Sigmoid colon (tissue), 7 donors: Measurements from ENCODE around the gene CLDN7. TPM values are rescaled to one million over a fixed set of nuclear protein-coding genes. Genes with fewer than 3 reads are reported as not detected.

Experiments used
- DNase-seq: peaks from one replicate; pipeline ENCODE4 v3.0.0-alpha.2; 2019
- H3K27ac ChIP-seq, 4 donors: fragments of 200-600 bp; sonication (generic); one replicate each; pipeline ENCODE4 v1.5.1; 2016 to 2019; ENCODE audit warnings: mild to moderate bottlenecking in 1 of 4
- H3K27me3 ChIP-seq, 3 donors: fragments of 200-600 bp; sonication (generic); one replicate each; pipeline ENCODE4 v1.5.1; 2019; ENCODE audit warnings: mild to moderate bottlenecking in 1 of 3
- H3K36me3 ChIP-seq, 4 donors: fragments of 200-600 bp; sonication (generic); one replicate each; pipeline ENCODE4 v1.5.1; 2016 to 2019
- H3K4me1 ChIP-seq, 4 donors: fragments of 200-600 bp; sonication (generic); one replicate each; pipeline ENCODE4 v1.5.1; 2017 to 2019
- H3K4me3 ChIP-seq, 4 donors: fragments of 200-600 bp; sonication (generic); one replicate each; pipeline ENCODE4 v1.5.1; 2017 to 2019; ENCODE audit warnings: mild to moderate bottlenecking in 2 of 4, moderate library complexity in 1 of 4
- H3K9me3 ChIP-seq, 4 donors: fragments of 200-600 bp in 3 of 4; sonication (generic) in 3 of 4; one replicate each; pipeline versions ENCODE4 v1.5.1 to v1.6.1; 2013 to 2019
- EP300 ChIP-seq, 4 donors: sonication (generic); formaldehyde crosslinking; IDR thresholded peaks; one replicate each; pipeline ENCODE4 v1.6.1; 2017; ENCODE audit warnings: antibody characterized with exemption in 4 of 4
- POLR2A ChIP-seq, 2 donors: fragments of 450-650 bp; IDR thresholded peaks; one replicate each; pipeline ENCODE4 v1.6.1; 2016; ENCODE audit warnings: antibody characterized with exemption in 2 of 2, mild to moderate bottlenecking in 2 of 2, moderate library complexity in 2 of 2
- POLR2AphosphoS5 ChIP-seq, 4 donors: sonication (generic); formaldehyde crosslinking; IDR thresholded peaks; one replicate each; pipeline ENCODE4 v1.6.1; 2017; ENCODE audit warnings: antibody characterized with exemption in 4 of 4
- WGBS, 2 donors: extraction: QIAGEN DNeasy Blood & Tissue Kit; methylation state at CpG; one replicate each; pipeline ENCODE4 v1.1.7; 2013; 5-methylcytosine and 5-hydroxymethylcytosine counted together
- intact Hi-C: fragments of 100-400 bp; cut with DNase I; formaldehyde crosslinking; loops from one replicate; pipeline ENCODE4 v1.15.1; 2023
- polyA plus RNA-seq, 3 donors: library from polyadenylated mRNA; stranded (reverse); fragments of 200-250 nt; gene quantifications; one replicate each; pipeline ENCODE4 v1.2.3, GENCODE V29; 2013
- total RNA-seq, 4 donors: library from RNA; depleted of rRNA; stranded (reverse); fragments of >200 nt; gene quantifications; one replicate each; pipeline ENCODE4 v1.1.0, GENCODE V29; 2016
- TF ChIP-seq, protein P1 (sequence below), 4 experiments: fragments of 450-650 bp in 3 of 4; fragments of 200-600 bp in 1 of 4; IDR thresholded peaks; one replicate each; pipeline ENCODE4 v1.5.1; 2016 to 2019; ENCODE audit warnings: antibody characterized with exemption in 4 of 4, mild to moderate bottlenecking in 3 of 4, moderate library complexity in 2 of 4
- donor health status: healthy with polysubstance abuse.
- donor health status: Bipolar disorder and iron deficiency.
- donor health status: healthy.

The CLDN7 gene
- total and polyA plus RNA-seq, 7 donors, result 1.1 to 963 (median 91.7) TPM; not detected in 1

DNA sequence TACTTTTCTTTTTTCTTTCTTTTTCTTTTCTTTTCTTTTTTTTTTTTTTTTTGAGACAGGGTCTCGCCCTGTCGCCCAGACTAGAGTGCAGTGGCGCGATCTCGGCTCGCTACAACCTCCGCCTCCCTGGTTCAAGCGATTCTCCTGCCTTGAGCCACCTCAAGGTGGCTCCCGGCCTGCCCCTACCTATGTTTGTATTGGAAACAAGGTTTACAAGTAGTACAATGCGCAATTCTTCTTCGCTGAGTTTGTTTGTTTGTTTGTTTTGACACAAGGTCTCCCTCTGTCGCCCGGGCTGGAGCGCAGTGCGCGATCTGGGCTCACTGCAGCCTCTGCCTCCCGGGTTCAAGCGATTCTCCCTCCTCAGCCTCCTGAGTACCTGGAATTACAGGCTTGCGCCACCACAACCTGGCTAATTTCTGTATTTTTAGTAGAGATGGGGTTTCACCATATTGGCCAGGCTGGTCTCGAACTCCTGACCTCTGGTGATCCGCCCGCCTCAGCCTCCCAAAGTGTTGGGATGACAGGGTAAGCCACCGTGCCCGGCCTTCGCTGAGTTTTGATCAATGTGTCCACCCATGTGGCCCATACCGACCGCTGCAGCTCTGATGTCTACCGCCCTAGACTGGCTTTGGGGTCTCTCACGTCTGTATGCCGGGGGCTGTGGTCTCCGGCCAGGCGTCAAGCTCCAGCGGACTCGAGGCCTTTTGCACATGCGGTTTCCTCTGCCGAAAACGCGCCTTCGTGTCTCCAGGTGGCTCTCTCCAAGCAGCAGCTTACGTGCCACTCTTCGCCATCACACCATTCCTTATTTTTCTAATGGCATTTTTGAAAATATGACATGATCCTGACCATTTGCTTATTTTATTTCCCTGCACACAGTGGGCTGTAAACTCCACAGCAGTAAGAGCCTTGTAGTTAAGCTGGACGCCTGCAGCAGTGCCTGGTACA lies 33.2 kb upstream of the CLDN7 start:
- TF ChIP-seq POLR2A (IDR thresholded peaks at IDR 0.05) (no peak), EP300 (IDR thresholded peaks at IDR 0.05) (no peak), POLR2AphosphoS5 (IDR thresholded peaks at IDR 0.05) (no peak)
- TF ChIP-seq, protein P1, sequence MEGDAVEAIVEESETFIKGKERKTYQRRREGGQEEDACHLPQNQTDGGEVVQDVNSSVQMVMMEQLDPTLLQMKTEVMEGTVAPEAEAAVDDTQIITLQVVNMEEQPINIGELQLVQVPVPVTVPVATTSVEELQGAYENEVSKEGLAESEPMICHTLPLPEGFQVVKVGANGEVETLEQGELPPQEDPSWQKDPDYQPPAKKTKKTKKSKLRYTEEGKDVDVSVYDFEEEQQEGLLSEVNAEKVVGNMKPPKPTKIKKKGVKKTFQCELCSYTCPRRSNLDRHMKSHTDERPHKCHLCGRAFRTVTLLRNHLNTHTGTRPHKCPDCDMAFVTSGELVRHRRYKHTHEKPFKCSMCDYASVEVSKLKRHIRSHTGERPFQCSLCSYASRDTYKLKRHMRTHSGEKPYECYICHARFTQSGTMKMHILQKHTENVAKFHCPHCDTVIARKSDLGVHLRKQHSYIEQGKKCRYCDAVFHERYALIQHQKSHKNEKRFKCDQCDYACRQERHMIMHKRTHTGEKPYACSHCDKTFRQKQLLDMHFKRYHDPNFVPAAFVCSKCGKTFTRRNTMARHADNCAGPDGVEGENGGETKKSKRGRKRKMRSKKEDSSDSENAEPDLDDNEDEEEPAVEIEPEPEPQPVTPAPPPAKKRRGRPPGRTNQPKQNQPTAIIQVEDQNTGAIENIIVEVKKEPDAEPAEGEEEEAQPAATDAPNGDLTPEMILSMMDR (IDR thresholded peaks at IDR 0.05), result no peak
- intact Hi-C loops, result loop anchor here (1.0 to 2.0 kb wide), 2 partner anchors 15 to 45 kb away; partner anchors contain the start of gene CTDNEP1
- Histone ChIP-seq H3K9me3 (no peaks in the 10 kb centered on the region), H3K4me1 (peaks cover 0 to 64% (median 59%) of the 10 kb centered on the region in 4 donors), H3K4me3 (peak overlapping the region in 2 of 4 donors; percentile 14 to 25), H3K36me3 (no peaks in the 10 kb centered on the region), H3K27me3 (peaks cover 11 to 38% (median 18%) of the 10 kb centered on the region in 3 donors), H3K27ac (peak overlapping the region; percentile 76 to 83 (median 79))
- 52% methylated on average over 42 of the region's 42 CpGs for WGBS, 2 donors
- no peak for DNase-seq

DNA sequence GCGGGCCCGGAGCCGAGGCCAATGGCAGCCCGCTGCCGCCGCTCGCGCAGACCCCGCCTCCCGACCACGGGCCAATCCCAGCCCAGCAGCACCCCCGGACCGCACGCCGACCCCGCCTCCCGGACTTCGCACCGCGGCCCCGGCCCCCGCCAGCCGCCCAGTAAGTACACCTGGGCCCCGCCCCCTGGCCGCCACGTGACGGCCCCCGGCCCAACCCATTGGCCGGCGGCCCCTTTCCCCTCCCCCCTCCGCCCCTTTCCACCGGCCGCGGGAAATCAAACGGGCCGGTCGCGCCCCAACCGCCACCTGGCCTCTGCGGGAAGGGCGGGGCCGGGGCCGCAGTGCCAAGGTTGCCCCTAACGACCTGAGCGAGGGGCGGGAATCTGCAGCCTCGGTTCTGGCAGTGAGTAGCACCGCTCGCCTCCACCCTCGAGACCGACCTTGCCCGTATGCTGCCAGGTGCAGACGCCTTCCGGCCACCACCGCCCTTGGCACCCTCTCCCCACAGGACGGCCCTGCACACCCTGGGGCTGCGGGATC lies 32.4 kb upstream of the CLDN7 start, which contains the start of gene YBX2:
TSS of gene YBX2 (minus strand) at position 26 of the 540 bp plus-strand sequence. CDS start 139 bp downstream, outside the sequence.
- no peak for DNase-seq

DNA sequence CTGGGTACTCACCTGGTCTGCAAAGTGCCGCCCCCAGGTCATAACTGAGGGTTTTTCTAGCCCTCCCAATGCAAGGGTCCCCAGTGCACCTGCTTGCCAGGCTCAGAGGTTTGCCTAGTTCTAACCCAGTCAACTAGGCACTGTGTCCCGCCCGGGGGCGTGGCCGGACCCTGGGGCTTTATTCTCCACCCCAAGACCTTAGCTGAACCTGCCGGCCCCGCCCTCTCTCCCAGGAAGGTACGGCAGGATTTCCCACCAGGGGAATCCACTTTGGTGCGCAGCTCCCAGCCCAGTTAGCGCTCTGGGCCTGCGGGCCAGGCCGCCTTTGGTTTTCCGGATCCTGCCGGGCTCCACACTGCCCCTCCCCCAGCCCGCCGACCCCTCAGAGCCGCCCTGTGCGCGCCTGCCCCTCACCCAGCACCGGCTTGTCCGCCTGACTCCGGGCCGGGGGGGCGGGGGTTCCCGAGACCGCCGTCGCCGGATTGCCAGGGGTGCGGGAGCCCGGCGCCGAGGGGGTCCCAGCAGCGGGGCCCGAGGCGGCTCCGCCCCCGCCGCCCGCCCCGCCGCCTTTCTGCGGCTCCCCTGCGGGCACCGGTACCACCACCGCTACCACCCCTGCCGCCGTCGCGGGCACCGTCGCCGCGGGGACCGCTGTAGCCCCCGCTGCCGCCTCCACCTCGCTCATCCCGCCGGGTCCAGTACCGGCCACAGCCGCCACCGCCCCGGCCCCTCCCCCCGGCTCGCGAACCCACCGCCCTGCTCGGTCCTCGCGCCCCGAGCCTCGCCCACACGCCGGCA lies 31.7 kb upstream of the CLDN7 start:
- no peak for DNase-seq
- intact Hi-C loops, result no loop called here
- no peaks in the 10 kb centered on the region for H3K9me3 ChIP-seq
- H3K4me3 ChIP-seq, result peak overlapping the region in 3 of 4 donors; percentile 28 to 44 (median 38)
- WGBS, 2 donors, result 2 to 4% methylated on average over 75 of the region's 75 CpGs
- TF ChIP-seq POLR2AphosphoS5 (IDR thresholded peaks at IDR 0.05) (peak in 1 of 4 donors; percentile 16), EP300 (IDR thresholded peaks at IDR 0.05) (no peak)
- H3K27ac ChIP-seq, result peak overlapping the region; percentile 67 to 80 (median 77)
- H3K4me1 ChIP-seq, result peaks cover 0 to 69% (median 62%) of the 10 kb centered on the region in 4 donors
- H3K36me3 ChIP-seq, result no peaks in the 10 kb centered on the region
- peaks cover 11 to 38% (median 18%) of the 10 kb centered on the region in 3 donors for H3K27me3 ChIP-seq

More for the DNA sequence above, 32.4 kb upstream of the CLDN7 start, which contains the start of gene YBX2:
- H3K4me3 ChIP-seq, result peak within 1 kb of the TSS in 3 of 4 donors; percentile 28 to 44 (median 38)
- H3K27me3 ChIP-seq, result peaks cover 11 to 38% (median 18%) of the 10 kb centered on the region in 3 donors
- TF ChIP-seq POLR2AphosphoS5 (IDR thresholded peaks at IDR 0.05) (peak in 1 of 4 donors; percentile 28), POLR2A (IDR thresholded peaks at IDR 0.05) (no peak)
- H3K36me3 ChIP-seq, result no peaks in the 10 kb centered on the region
- intact Hi-C loops, result no loop called here
- peaks cover 0 to 69% (median 62%) of the 10 kb centered on the region in 4 donors for H3K4me1 ChIP-seq
- WGBS, 2 donors, result 1 to 2% methylated on average over 57 of the region's 57 CpGs
- H3K9me3 ChIP-seq, result no peaks in the 10 kb centered on the region
- H3K27ac ChIP-seq, result peak within 1 kb of the TSS; percentile 76 to 83 (median 79)

DNA sequence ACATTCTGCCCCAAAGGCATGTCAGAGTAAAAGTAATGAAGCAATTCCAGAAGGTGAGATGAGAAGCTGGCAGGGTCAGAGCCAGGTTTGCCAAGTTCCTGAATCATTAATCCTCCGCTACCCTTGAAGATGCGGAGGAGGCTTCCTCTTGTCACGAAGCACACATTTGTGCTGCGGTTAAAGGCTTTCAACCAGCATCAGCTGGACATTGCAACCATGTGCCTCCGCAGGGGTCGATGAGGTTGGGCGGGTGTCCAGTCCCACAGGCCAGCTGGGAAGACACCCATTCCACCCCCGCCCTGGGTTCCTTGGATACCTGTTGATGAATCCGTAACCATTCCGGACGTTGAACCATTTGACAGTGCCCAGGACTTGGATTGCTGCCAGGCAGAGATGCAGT lies 30.9 kb upstream of the CLDN7 start:
- WGBS, 2 donors, result 74 to 86% methylated on average over 11 of the region's 11 CpGs
- Histone ChIP-seq H3K9me3 (no peaks in the 10 kb centered on the region), H3K4me3 (no peak overlapping the region), H3K4me1 (peaks cover 0 to 69% (median 62%) of the 10 kb centered on the region in 4 donors), H3K36me3 (no peaks in the 10 kb centered on the region), H3K27ac (peak overlapping the region; percentile 67 to 80 (median 77)), H3K27me3 (peaks cover 11 to 38% (median 18%) of the 10 kb centered on the region in 3 donors)
- TF ChIP-seq POLR2AphosphoS5 (IDR thresholded peaks at IDR 0.05), result peak in 1 of 4 donors; percentile 16
- no peak for TF ChIP-seq POLR2A (IDR thresholded peaks at IDR 0.05)
- no peak for DNase-seq
- intact Hi-C loops, result no loop called here

DNA sequence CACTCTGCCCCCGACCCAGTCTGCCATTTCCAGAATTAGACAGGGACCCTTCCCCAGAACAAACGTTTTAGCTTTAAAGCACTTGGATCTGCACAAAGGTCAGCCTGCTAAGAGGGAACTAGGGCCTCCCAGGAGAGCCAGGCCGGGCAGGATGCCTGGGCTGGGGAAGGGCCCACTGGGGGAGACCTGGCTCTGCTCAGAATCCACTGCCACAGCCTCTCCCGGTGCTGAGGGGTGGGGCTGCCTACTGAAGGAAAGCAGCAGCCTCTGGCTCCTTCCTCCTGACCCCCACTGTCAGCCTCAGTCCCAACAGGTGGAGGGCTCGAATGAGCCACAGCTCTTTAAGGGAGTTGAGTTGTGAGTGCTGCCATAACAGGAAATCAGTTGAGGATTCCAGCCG lies 30.5 kb upstream of the CLDN7 start:
- peak in 2 of 4 donors; percentile 46 to 51 for TF ChIP-seq POLR2AphosphoS5 (IDR thresholded peaks at IDR 0.05)
- no peak for TF ChIP-seq EP300 (IDR thresholded peaks at IDR 0.05)
- TF ChIP-seq POLR2A (IDR thresholded peaks at IDR 0.05), result no peak
- TF ChIP-seq, protein P1 (IDR thresholded peaks at IDR 0.05), result no peak
- no peak for DNase-seq
- Histone ChIP-seq H3K9me3 (no peaks in the 10 kb centered on the region), H3K4me1 (peaks cover 0 to 69% (median 62%) of the 10 kb centered on the region in 4 donors), H3K36me3 (no peaks in the 10 kb centered on the region), H3K4me3 (no peak overlapping the region), H3K27ac (peak overlapping the region; percentile 67 to 80 (median 77)), H3K27me3 (peaks cover 11 to 38% (median 18%) of the 10 kb centered on the region in 3 donors)
- intact Hi-C loops, result no loop called here
- WGBS, 2 donors, result 34 to 45% methylated on average over 6 of the region's 6 CpGs
